Activated CD4-positive, CD25-positive, alpha-beta regulatory T cell (primary cell): ENCODE measurements around the gene ADIPOQ.
"Not testable (repeated sequence)": the region's sequence is repeated elsewhere in the genome, so short reads cannot be mapped to it uniquely, and the experiment has no call there.

Experiments used
- DNase-seq, 4 experiments: peaks; one replicate each; lab custom pipeline; 2025; lab: John Stamatoyannopoulos, UW

The ADIPOQ gene

GRCh38 chr3:186842426-186843038 is at the start of gene ADIPOQ:
ADIPOQ (plus strand) TSS chr3:186842710; CDS start chr3:186853059, 10,349 bp downstream.
- no peak for DNase-seq

DNA sequence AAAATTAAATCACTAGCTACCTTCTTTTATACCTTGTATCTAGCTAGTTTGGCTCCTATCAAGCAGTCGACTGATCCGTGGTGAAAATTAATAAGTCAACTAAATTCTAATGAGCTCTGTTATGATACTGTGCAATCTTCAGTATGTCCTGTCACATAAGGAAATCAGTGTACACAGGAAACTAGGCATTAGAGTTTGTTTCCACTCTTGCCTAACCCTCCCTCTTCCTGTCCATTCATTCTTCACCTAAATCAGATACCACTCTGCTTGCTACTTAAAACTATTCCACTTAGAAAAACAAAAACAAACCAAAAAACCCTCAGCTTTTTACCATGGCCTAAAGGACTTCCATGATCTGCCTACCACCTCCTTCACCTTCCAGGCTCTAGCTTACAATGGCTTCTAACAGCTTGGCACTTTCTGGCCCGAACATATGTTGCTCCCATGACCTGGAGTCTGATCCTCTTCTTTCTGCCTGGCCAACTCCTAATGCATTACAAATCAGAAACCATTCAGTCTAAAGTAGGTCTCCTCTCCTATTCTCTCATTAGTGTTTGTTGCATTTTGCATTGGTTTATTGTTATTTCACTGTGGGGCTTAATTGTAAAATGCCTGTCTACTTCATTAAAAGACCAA is 44.2 kb upstream of the ADIPOQ start:
- no peak for DNase-seq

- no peak for DNase-seq
Measured at GRCh38 chr3:186800285-186800684, 42.2 kb upstream of the ADIPOQ start.

DNA sequence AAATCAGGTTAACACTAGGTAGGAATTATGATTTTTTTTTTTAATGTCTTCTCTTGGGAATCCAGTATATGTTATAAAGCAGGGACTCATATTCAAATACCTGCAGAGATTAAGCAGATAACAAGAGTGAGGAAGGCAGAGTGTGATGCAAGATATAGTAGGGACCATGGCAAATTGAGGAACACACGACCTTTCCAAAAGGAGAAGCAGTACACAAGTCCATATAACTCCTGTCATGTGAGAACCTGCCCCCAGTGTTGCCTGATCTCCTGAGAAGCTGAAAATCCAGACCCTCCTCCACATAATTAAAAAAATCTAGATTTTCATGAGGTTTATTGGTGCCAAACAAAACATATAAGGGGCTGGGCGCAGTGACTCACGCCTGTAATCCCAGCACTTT is 39.8 kb upstream of the ADIPOQ start:
- DNase-seq: no peak

GRCh38 chr3:186803447-186803846 is 39.1 kb upstream of the ADIPOQ start:
- not testable (repeated sequence) for DNase-seq

DNA sequence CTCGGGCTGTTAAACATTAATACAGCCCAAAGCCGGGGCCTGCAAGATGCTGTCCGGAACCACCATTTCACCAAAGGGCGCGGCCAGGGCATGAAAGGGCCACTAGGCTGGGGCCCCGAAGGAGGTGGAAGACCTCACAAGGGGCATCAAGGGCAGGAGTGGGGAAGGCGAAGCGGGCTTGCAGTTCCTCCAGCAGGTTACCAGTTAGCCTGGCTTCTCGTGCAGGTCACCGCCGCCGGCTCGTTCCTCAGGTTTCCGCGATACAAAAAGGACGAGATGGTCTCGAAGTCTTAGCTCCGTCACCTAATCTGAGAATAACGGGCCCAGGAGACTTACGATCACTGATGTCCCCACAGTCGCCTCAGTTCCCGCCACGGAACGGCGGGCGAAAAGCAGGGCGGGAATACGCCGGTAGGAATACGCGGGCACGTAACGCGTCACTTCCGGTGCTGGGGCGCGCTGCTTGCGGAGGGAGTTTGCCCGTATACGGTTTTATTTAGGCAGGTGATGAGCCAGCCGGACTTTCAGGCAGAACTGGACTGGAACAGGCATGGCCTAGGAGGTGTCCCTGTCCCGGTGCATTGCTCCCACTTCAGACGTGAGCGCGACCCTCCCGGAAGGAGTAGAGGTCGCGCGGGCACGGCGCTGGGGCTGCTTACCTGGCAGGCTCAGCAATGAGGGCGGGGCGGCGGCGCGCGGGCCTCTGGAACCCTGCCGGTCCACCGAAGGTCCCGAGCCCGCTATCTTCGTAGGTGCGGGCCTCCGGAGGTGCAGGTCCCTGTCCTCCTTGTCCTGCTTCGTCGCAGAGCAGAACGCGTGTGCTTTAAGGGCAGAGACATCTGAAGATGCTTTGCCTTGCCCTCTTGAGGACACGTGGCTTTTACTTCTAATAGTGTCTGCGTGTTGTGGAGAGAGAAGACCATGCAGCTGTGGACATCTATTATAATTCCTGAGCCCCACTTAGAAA is 36.1 kb upstream of the ADIPOQ start, which contains the start of gene RFC4:
Gene RFC4 (minus strand): TSS at position 394 of the 967 bp plus-strand sequence. CDS start 1,769 bp downstream, outside the sequence.
- DNase-seq: peak; percentile 65 to 75 (median 70)

- DNase-seq: no peak
Measured at GRCh38 chr3:186807231-186807630, 35.3 kb upstream of the ADIPOQ start.

- DNase-seq: no peak
Measured at GRCh38 chr3:186810336-186810996, 32.0 kb upstream of the ADIPOQ start.

DNA sequence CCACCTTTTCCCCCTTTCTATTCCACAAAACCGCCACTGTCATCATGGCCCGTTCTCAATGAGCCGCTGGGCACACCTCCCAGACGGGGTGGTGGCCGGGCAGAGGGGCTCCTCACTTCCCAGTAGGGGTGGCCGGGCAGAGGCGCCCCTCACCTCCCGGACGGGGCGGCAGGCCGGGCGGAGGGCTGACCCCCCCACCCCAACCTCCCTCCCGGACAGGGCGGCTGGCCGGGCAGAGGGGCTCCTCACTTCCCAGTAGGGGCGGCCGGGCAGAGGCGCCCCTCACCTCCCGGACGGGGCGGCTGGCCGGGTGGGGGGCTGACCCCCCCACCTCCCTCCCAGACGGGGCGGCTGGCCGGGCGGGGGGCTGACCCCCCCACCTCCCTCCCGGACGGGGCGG is 31.2 kb upstream of the ADIPOQ start:
- DNase-seq: not testable (repeated sequence)

DNA sequence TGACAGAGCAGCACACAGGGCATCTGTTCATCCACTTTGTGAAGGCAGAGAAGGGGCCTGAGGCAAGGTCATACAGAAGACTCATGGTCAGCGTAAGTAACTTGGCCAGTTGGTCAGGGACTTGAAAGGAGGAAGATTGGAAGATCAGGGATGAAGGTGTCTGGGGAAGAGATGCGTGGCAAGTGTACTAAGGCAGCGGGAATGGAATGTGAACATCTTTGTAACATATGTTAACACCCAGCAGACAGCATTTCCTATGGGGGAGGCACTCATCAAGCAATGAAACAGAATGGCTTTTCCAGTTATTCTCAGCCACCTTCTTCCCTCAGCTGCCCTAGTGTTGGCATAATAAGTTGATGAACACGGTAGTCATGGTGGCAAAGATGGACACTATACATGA is 28.4 kb upstream of the ADIPOQ start:
- no peak for DNase-seq

DNA sequence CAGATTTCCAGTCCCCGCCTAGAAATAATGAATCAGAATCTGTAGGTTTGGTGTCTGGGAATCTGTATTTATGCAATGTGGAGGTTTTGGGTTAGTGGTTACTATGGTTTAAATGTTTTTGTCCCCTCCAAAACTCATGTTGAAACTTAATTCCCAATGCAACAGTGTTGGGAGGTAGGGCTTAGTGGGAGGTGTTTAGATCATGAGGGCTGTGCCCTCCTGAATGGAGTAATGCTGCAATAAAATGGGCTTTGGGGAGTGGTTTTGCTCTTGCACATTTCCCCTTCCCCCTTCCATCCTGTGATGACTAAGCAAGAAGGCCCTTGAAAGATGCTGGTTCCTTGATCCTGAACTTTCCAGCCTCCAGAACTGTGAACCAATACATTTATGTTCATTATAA is 27.1 kb upstream of the ADIPOQ start:
- DNase-seq: no peak

- no peak for DNase-seq
Measured at GRCh38 chr3:186818516-186818915, 24.0 kb upstream of the ADIPOQ start.

DNA sequence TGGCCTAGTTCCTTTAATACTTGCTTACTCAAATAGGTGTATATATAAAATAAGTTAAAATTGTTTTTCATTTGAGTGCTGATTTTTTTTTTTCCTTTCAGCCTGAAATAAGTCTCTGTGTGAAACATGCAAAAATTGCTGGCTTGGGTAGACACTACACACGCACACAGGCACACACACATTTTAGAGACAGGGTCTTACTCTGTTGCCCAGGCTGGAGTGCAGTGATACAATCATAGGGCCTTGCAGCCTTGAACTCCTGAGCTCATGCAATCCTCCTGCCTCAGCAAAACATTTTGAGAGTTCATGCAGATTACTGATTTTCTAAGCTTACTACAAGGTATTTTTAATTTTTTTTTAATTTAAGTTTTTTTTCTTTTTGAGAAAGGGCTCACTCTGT is 23.6 kb upstream of the ADIPOQ start:
- no peak for DNase-seq

- no peak for DNase-seq
Measured at GRCh38 chr3:186821429-186822387, 20.8 kb upstream of the ADIPOQ start.

GRCh38 chr3:186822388-186822759 is 20.1 kb upstream of the ADIPOQ start:
- not testable (repeated sequence) for DNase-seq

GRCh38 chr3:186823386-186823785 is 19.1 kb upstream of the ADIPOQ start:
- DNase-seq: no peak

DNA sequence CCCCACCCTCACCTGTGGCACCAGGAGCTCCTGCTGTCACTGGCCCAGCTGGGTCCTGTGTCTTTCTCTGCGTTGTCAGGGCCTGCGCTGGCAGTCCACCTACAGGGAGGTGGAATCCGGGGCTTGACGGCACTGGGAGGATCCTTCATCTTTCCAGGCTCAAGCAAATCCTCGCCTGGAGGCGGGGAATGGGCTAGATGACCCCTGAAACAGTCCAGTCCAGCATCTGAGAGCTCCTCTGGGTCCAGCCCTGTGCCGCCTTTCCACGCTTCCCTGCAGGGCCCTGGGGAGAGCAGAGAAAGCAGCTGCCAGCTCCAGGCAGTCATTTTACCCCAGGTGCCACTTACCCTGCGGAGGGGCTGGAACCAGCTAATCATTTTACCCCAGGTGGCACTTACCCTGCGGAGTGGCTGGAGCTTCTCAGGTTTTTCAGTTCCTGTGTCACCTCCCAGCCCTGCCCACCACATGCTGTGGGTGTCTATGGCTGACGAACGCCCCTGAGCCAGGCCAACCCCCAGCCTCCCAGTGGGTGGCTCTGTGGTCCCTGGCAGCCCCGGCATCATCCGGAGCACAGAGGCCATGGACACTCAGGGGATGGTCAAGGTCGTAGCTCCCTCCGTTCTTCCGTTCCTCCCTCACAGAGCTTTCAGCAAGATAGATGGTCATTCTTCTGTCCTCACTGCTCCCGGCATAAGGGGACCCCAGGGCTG is 17.9 kb upstream of the ADIPOQ start:
- no peak for DNase-seq

- no peak for DNase-seq
Measured at GRCh38 chr3:186825294-186825821, 17.2 kb upstream of the ADIPOQ start.

- DNase-seq: no peak
Measured at GRCh38 chr3:186825872-186826409, 16.6 kb upstream of the ADIPOQ start.
